ENCODE measurements around the gene ERN2.

DNA sequence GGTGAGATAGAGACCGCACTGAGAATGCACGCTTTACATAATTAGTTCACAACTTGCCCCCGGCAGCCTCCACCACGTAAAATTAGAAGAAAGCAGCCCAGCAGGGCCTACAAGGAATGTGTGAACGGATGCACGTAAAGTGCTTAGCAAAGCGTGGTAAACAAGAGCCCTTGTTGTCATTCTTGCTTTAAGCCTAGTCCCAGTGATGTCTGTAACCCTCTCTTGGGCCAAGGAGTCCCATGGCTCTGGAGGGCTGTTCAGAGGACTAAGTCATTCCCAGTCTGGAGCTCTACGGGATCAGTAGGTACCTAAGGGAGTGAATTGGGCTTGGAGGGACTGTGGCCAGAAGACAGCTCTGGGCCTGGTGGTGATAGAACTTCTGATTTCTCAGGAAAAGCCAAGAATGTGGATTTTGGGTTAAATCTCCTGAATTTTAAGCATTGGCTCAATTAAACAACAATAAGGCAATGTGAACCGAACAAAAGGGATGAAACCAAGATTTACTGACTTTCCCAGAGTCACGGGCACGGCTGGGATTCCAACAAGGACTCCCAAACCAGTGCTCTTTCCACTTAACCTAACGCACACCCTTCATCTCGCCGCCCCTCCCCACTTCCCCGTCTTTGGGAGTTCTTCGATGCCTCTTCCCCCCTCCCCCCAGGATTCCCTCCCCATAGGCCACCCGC, 41.0 kb upstream of the ERN2 start:
- TF ChIP-seq, protein P1, sequence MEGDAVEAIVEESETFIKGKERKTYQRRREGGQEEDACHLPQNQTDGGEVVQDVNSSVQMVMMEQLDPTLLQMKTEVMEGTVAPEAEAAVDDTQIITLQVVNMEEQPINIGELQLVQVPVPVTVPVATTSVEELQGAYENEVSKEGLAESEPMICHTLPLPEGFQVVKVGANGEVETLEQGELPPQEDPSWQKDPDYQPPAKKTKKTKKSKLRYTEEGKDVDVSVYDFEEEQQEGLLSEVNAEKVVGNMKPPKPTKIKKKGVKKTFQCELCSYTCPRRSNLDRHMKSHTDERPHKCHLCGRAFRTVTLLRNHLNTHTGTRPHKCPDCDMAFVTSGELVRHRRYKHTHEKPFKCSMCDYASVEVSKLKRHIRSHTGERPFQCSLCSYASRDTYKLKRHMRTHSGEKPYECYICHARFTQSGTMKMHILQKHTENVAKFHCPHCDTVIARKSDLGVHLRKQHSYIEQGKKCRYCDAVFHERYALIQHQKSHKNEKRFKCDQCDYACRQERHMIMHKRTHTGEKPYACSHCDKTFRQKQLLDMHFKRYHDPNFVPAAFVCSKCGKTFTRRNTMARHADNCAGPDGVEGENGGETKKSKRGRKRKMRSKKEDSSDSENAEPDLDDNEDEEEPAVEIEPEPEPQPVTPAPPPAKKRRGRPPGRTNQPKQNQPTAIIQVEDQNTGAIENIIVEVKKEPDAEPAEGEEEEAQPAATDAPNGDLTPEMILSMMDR (conservative IDR thresholded peaks at IDR 0.05 in 1 of 2, IDR thresholded peaks at IDR 0.05 in 1 of 2; ENCODE audit: low read depth in 1 of 2, low read length in 2 of 2): no peak
- TF ChIP-seq EZH2 (IDR thresholded peaks at IDR 0.05; ENCODE audit: low read length, missing control alignments): no peak

Measured in fibroblast of lung (primary cell).